Measurements from ENCODE around the gene ITLN2. TPM values are rescaled to one million over a fixed set of nuclear protein-coding genes. Genes with fewer than 3 reads are reported as not detected.

The ITLN2 gene
- total and polyA plus RNA-seq, 2 experiments from 2014 or later = not detected

DNA sequence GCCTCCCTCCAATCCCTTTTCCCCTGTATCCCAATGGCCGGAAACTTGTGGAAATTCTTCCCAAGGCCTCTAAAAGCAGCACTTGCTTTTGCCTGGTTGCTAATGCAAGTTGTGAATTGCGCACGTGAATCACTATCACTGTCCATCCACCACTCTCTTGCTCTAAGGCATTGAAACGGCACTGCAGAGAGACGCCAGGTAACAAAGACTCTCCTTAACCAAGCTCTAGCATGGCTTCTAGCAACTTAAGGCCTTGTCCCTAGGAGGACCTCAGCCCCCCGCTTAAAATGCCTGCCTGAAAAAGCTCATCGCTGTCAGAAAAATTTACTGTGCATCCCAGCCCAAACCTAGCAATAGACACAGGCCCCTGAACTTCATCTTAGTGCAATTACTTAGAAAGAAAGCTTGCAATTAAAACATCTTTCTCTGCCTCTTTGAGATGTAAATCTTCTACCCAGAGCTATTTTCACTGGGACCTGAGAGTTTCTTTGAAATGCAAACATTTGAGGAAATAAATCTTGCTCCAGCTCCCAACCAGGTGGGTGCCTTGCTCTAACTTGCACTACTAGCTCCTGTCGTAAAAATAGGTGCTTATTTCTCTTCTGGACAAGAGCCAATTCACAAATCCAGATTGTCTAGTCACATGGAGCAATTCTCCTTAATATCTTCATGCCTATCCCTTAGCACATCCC is 32.9 kb upstream of the ITLN2 start:
- no peak overlapping the region for H2AFZ ChIP-seq
- 56 to 63% methylated on average over 8 of the region's 8 CpGs for WGBS, 2 experiments (ENCODE audit: low coverage in 1 of 2, low lambda C conversion rate in 2 of 2, missing lambda C conversion rate in 2 of 2)
- H4K20me1 ChIP-seq (ENCODE audit: insufficient read depth) = no peaks in the 10 kb centered on the region
- no peak overlapping the region for H3K4me3 ChIP-seq
- H3K9ac ChIP-seq = no peak overlapping the region
- H3K27ac ChIP-seq = no peak overlapping the region
- TF ChIP-seq EZH2 (IDR thresholded peaks at IDR 0.05; ENCODE audit: insufficient read depth, poor library complexity, severe bottlenecking) (no peak), EZH2phosphoT487 (IDR thresholded peaks at IDR 0.05; ENCODE audit: insufficient read depth, low read depth) (no peak)
- no peaks in the 10 kb centered on the region for H3K4me1 ChIP-seq (ENCODE audit: insufficient read depth)
- in situ Hi-C loops (cut with MboI) = no loop called here
- no peaks in the 10 kb centered on the region for H3K79me2 ChIP-seq (ENCODE audit: insufficient read depth)
- DNase-seq = no peak
- H3K36me3 ChIP-seq (ENCODE audit: low read depth) = no peaks in the 10 kb centered on the region
- H3F3A ChIP-seq (ENCODE audit: insufficient read depth) = no peaks in the 10 kb centered on the region
- no peaks in the 10 kb centered on the region for H3K9me2 ChIP-seq (ENCODE audit: insufficient read depth)
- peaks cover 3% of the 10 kb centered on the region for H3K27me3 ChIP-seq (replicated peaks; ENCODE audit: insufficient read depth)
- H3K4me2 ChIP-seq (ENCODE audit: unreplicated experiment) = no peak overlapping the region
- H3K9me3 ChIP-seq (ENCODE audit: low read depth) = no peaks in the 10 kb centered on the region

DNA sequence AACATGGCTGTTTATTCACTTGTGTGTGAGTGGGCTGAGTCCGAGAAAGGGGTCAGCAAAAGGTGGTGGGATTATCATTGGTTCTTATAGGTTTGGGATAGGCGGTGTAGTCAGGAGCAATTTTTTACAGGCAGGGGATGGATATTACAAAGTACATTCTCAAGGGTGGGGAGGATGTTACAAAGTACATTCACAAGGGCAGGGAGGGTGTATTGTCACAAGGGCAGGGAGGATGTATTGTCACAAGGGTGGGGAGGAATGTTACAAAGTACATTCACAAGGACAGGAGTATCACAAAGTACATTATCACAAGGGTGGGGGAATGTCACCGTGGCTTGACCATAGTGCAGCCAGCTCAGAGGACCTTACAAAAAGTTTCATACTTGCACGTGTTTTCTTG is 31.1 kb upstream of the ITLN2 start:
- TF ChIP-seq EZH2 (IDR thresholded peaks at IDR 0.05; ENCODE audit: insufficient read depth, poor library complexity, severe bottlenecking) (no peak), EZH2phosphoT487 (IDR thresholded peaks at IDR 0.05; ENCODE audit: insufficient read depth, low read depth) (no peak)
- H2AFZ ChIP-seq = no peak overlapping the region
- no peaks in the 10 kb centered on the region for H3K79me2 ChIP-seq (ENCODE audit: insufficient read depth)
- H3K4me3 ChIP-seq = no peak overlapping the region
- no peaks in the 10 kb centered on the region for H3K36me3 ChIP-seq (ENCODE audit: low read depth)
- H3F3A ChIP-seq (ENCODE audit: insufficient read depth) = no peaks in the 10 kb centered on the region
- no peaks in the 10 kb centered on the region; the same call in 1 of the 2 replicates for H3K4me1 ChIP-seq (ENCODE audit: insufficient read depth)
- H3K27ac ChIP-seq = no peak overlapping the region
- 55 to 60% methylated on average over 4 of the region's 4 CpGs for WGBS, 2 experiments (ENCODE audit: low coverage in 1 of 2, low lambda C conversion rate in 2 of 2, missing lambda C conversion rate in 2 of 2)
- no peak for DNase-seq
- H3K4me2 ChIP-seq (ENCODE audit: unreplicated experiment) = no peak overlapping the region
- no peak overlapping the region for H3K9ac ChIP-seq
- H3K27me3 ChIP-seq (replicated peaks; ENCODE audit: insufficient read depth) = peaks cover 21% of the 10 kb centered on the region
- H3K9me2 ChIP-seq (ENCODE audit: insufficient read depth) = no peaks in the 10 kb centered on the region
- in situ Hi-C loops (cut with MboI) = no loop called here
- H3K9me3 ChIP-seq (ENCODE audit: low read depth) = no peaks in the 10 kb centered on the region
- no peaks in the 10 kb centered on the region for H4K20me1 ChIP-seq (ENCODE audit: insufficient read depth)

- Histone ChIP-seq H3K4me3 (no peak overlapping the region), H4K20me1 (ENCODE audit: insufficient read depth) (no peaks in the 10 kb centered on the region), H3F3A (ENCODE audit: insufficient read depth) (no peaks in the 10 kb centered on the region), H3K4me1 (ENCODE audit: insufficient read depth) (no peaks in the 10 kb centered on the region; the same call in 1 of the 2 replicates), H3K9me2 (ENCODE audit: insufficient read depth) (no peaks in the 10 kb centered on the region), H3K27me3 (replicated peaks; ENCODE audit: insufficient read depth) (peaks cover 23% of the 10 kb centered on the region), H3K27ac (no peak overlapping the region), H3K79me2 (ENCODE audit: insufficient read depth) (no peaks in the 10 kb centered on the region), H2AFZ (0 out of 2 replicates have a peak overlapping the region, but pooled peaks have one; percentile 29), H3K4me2 (ENCODE audit: unreplicated experiment) (peak overlapping the region; percentile 53), H3K9me3 (ENCODE audit: low read depth) (no peaks in the 10 kb centered on the region), H3K9ac (no peak overlapping the region), H3K36me3 (ENCODE audit: low read depth) (no peaks in the 10 kb centered on the region)
- in situ Hi-C loops (cut with MboI) = no loop called here
- TF ChIP-seq EZH2phosphoT487 (IDR thresholded peaks at IDR 0.05; ENCODE audit: insufficient read depth, low read depth) (no peak), EZH2 (IDR thresholded peaks at IDR 0.05; ENCODE audit: insufficient read depth, poor library complexity, severe bottlenecking) (peak; percentile 55)
- 6 to 10% methylated on average over 38 to 42 of the region's 42 CpGs for WGBS, 2 experiments (ENCODE audit: low coverage in 1 of 2, low lambda C conversion rate in 2 of 2, missing lambda C conversion rate in 2 of 2)
- DNase-seq = peak; percentile 7
Observed at GRCh38 chr1:160981584-160982411, 27.2 kb upstream of the ITLN2 start.

DNA sequence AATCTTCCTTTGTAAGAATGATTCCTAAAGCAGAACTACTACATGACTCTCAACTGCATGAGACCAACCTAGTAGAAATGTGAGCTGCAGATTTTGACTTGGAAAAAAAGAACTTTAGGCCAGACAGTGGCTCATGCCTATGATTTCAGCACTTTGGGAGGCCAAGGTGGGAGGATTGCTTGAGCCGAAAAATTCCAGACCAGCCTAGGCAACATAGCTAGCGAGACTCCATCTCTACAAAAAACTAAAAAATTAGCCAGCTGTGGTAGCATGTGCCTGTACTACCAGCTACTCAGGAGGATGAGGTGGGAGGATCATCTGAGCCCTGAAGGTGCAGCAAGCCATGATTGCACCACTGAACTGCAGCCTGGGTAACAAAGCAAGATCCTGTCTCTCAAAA is 24.7 kb upstream of the ITLN2 start:
- no peaks in the 10 kb centered on the region for H3K9me3 ChIP-seq (ENCODE audit: low read depth)
- no peak for DNase-seq
- no peak overlapping the region for H3K9ac ChIP-seq
- no peaks in the 10 kb centered on the region; the same call in 1 of the 2 replicates for H3K4me1 ChIP-seq (ENCODE audit: insufficient read depth)
- no peak overlapping the region for H3K27ac ChIP-seq
- no peak overlapping the region for H2AFZ ChIP-seq
- H3K36me3 ChIP-seq (ENCODE audit: low read depth) = no peaks in the 10 kb centered on the region
- H3F3A ChIP-seq (ENCODE audit: insufficient read depth) = no peaks in the 10 kb centered on the region
- peaks cover 38% of the 10 kb centered on the region for H3K27me3 ChIP-seq (replicated peaks; ENCODE audit: insufficient read depth)
- TF ChIP-seq EZH2phosphoT487 (IDR thresholded peaks at IDR 0.05; ENCODE audit: insufficient read depth, low read depth) = no peak
- TF ChIP-seq EZH2 (IDR thresholded peaks at IDR 0.05; ENCODE audit: insufficient read depth, poor library complexity, severe bottlenecking) = no peak
- no peaks in the 10 kb centered on the region for H3K79me2 ChIP-seq (ENCODE audit: insufficient read depth)
- no peaks in the 10 kb centered on the region for H4K20me1 ChIP-seq (ENCODE audit: insufficient read depth)
- WGBS, 2 experiments (ENCODE audit: low coverage in 1 of 2, low lambda C conversion rate in 2 of 2, missing lambda C conversion rate in 2 of 2) = 40 to 49% methylated on average over 2 of the region's 2 CpGs
- no peak overlapping the region for H3K4me2 ChIP-seq (ENCODE audit: unreplicated experiment)
- no peaks in the 10 kb centered on the region for H3K9me2 ChIP-seq (ENCODE audit: insufficient read depth)
- H3K4me3 ChIP-seq = no peak overlapping the region
- in situ Hi-C loops (cut with MboI) = no loop called here
